Gastroesophageal sphincter (tissue), 3 donors: ENCODE measurements around the gene MATN4.

Source experiments
- EP300 ChIP-seq: sonication (generic); formaldehyde crosslinking; IDR thresholded peaks from one replicate; pipeline ENCODE4 v1.6.1; 2017; ENCODE audit warnings: antibody characterized with exemption, mild to moderate bottlenecking
- POLR2A ChIP-seq, 2 donors: fragments of 450-650 bp; IDR thresholded peaks; one replicate each; pipeline ENCODE4 v1.6.1; 2017; ENCODE audit warnings: antibody characterized with exemption in 2 of 2, mild to moderate bottlenecking in 2 of 2, moderate library complexity in 1 of 2
- TF ChIP-seq, protein P1 (sequence below), 4 experiments: fragments of 200-600 bp in 2 of 4; fragments of 450-650 bp in 2 of 4; sonication (generic) in 1 of 4; IDR thresholded peaks; one replicate each; pipeline ENCODE4 v1.5.1; 2017 to 2019; ENCODE audit warnings: antibody characterized with exemption in 4 of 4, mild to moderate bottlenecking in 2 of 4, moderate library complexity in 2 of 4

DNA sequence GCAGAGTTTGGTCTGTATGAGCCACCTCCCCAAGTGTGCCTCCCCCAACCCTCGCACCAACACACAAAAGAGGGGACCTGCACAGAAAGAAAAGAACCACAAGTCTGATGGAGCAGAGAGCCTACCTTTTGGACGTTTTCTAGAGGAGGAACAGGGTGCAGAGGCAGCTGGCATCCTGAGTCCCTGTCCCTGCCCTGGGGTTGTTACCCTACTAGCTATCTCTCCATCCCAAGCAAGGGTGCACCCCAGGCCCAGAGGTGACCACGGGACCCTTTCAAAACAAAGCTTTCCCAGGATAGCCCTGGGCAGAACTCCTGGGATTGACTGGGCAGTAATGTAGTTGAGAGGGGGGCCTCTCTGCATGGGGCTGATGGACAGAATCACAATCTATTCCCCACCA lies 9.7 kb upstream of the MATN4 start:
- TF ChIP-seq, protein P1, sequence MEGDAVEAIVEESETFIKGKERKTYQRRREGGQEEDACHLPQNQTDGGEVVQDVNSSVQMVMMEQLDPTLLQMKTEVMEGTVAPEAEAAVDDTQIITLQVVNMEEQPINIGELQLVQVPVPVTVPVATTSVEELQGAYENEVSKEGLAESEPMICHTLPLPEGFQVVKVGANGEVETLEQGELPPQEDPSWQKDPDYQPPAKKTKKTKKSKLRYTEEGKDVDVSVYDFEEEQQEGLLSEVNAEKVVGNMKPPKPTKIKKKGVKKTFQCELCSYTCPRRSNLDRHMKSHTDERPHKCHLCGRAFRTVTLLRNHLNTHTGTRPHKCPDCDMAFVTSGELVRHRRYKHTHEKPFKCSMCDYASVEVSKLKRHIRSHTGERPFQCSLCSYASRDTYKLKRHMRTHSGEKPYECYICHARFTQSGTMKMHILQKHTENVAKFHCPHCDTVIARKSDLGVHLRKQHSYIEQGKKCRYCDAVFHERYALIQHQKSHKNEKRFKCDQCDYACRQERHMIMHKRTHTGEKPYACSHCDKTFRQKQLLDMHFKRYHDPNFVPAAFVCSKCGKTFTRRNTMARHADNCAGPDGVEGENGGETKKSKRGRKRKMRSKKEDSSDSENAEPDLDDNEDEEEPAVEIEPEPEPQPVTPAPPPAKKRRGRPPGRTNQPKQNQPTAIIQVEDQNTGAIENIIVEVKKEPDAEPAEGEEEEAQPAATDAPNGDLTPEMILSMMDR (IDR thresholded peaks at IDR 0.05): no peak
- TF ChIP-seq POLR2A (IDR thresholded peaks at IDR 0.05) (no peak), EP300 (no peak)
